Transverse colon (tissue), 4 donors: Measurements from ENCODE around the gene PZP. TPM values are rescaled to one million over a fixed set of nuclear protein-coding genes. Genes with fewer than 3 reads are reported as not detected.

Experiments used
- DNase-seq: peaks from one replicate; pipeline ENCODE4 v3.0.0-alpha.2; 2019
- H3K27ac ChIP-seq, 4 donors: fragments of 200-600 bp; sonication (generic); 2 replicates each; pipeline ENCODE4 v1.5.1; 2016 to 2018; ENCODE audit warnings: inconsistent platforms in 4 of 4
- H3K27me3 ChIP-seq: fragments of 200-600 bp; sonication (generic); 2 replicates; pipeline ENCODE4 v1.5.1; 2017; ENCODE audit warnings: inconsistent platforms
- H3K36me3 ChIP-seq, 4 donors: fragments of 200-600 bp; sonication (generic); 2 replicates each; pipeline ENCODE4 v1.5.1; 2017 to 2019; ENCODE audit warnings: inconsistent platforms in 4 of 4
- H3K4me1 ChIP-seq, 4 donors: fragments of 200-600 bp; sonication (generic); 2 replicates each; pipeline ENCODE4 v1.5.1; 2017 to 2020; ENCODE audit warnings: inconsistent platforms in 4 of 4
- H3K4me3 ChIP-seq, 4 donors: fragments of 200-600 bp; sonication (generic); 1 replicate in 1 of 4; 2 replicates in 3 of 4; pipeline versions ENCODE4 v1.5.1 to v1.6.1; 2017 to 2019; ENCODE audit warnings: inconsistent platforms in 4 of 4
- H3K9me3 ChIP-seq, 2 donors: fragments of 200-600 bp; sonication (generic); 2 replicates each; pipeline ENCODE4 v1.5.1; 2017 to 2019; ENCODE audit warnings: inconsistent platforms in 2 of 2
- CTCF ChIP-seq, 5 experiments: fragments of 200-600 bp in 3 of 5; fragments of 450-650 bp in 2 of 5; sonication (generic) in 3 of 5; IDR thresholded peaks; 1 replicate in 2 of 5; 2 replicates in 3 of 5; pipeline ENCODE4 v1.5.1; 2016 to 2017; ENCODE audit warnings: antibody characterized with exemption in 5 of 5, inconsistent platforms in 3 of 5, mild to moderate bottlenecking in 2 of 5, moderate library complexity in 1 of 5
- EP300 ChIP-seq: sonication (generic); formaldehyde crosslinking; IDR thresholded peaks from one replicate; pipeline ENCODE4 v1.6.1; 2017; ENCODE audit warnings: antibody characterized with exemption, low read depth
- POLR2A ChIP-seq: fragments of 450-650 bp; IDR thresholded peaks from one replicate; pipeline ENCODE4 v1.6.1; 2016; ENCODE audit warnings: antibody characterized with exemption, mild to moderate bottlenecking, moderate library complexity
- POLR2AphosphoS5 ChIP-seq, 3 donors: sonication (generic); formaldehyde crosslinking; IDR thresholded peaks; one replicate each; pipeline ENCODE4 v1.6.1; 2016; ENCODE audit warnings: antibody characterized with exemption in 3 of 3
- WGBS, 2 donors: methylation state at CpG; one replicate each; pipeline ENCODE4 v1.1.5; 2018; ENCODE audit warnings: low coverage in 1 of 2; 5-methylcytosine and 5-hydroxymethylcytosine counted together
- in situ Hi-C, 4 donors: fragments of 200-750 bp; cut with MboI; loops; one replicate each; pipeline versions ENCODE4 v1.15.0 to v1.15.1; 2017; ENCODE audit warnings: low sequenced_read_pairs in 3 of 4, low pct_ligation_motif_present in 1 of 4, low pct_unique_long_range_greater_than_20kb in 1 of 4
- intact Hi-C: fragments of 100-400 bp; cut with DNase I; formaldehyde crosslinking; loops from one replicate; pipeline ENCODE4 v1.15.1; 2023; ENCODE audit warnings: low total_unique reads
- total RNA-seq, 4 donors: library from RNA; depleted of rRNA; stranded (reverse); fragments of >200 nt; gene quantifications; one replicate each; pipeline ENCODE4 v1.1.0, GENCODE V29; 2016

The PZP gene
- total RNA-seq, result not detected

- Histone ChIP-seq H3K4me1 (no peaks in the 10 kb centered on the region), H3K36me3 (no peaks in the 10 kb centered on the region), H3K9me3 (no peaks in the 10 kb centered on the region), H3K4me3 (no peak within 1 kb of the TSS), H3K27ac (no peak within 1 kb of the TSS), H3K27me3 (no peaks in the 10 kb centered on the region)
- TF ChIP-seq POLR2AphosphoS5 (IDR thresholded peaks at IDR 0.05) (no peak), EP300 (no peak), POLR2A (no peak), CTCF (IDR thresholded peaks at IDR 0.05) (no peak)
- intact Hi-C loops (no loop called here), in situ Hi-C loops (no loop called here)
- 69 to 71% methylated on average over 2 to 3 of the region's 3 CpGs for WGBS, 2 donors
- DNase-seq, result no peak
Measured at GRCh38 chr12:9208229-9208628, at the start of gene PZP. Gene PZP, minus strand, starts transcription at chr12:9208395. Its CDS starts 54 bp downstream, at chr12:9208341.

GRCh38 chr12:9256758-9257405 is 48.7 kb upstream of the PZP start:
- Histone ChIP-seq H3K36me3 (no peaks in the 10 kb centered on the region), H3K27ac (no peak overlapping the region), H3K4me3 (no peak overlapping the region), H3K4me1 (no peaks in the 10 kb centered on the region), H3K9me3 (no peaks in the 10 kb centered on the region), H3K27me3 (no peaks in the 10 kb centered on the region)
- WGBS, 2 donors, result 50 to 57% methylated on average over 1 of the region's 1 CpG
- in situ Hi-C loops (no loop called here), intact Hi-C loops (no loop called here)
- DNase-seq, result no peak
- TF ChIP-seq POLR2AphosphoS5 (IDR thresholded peaks at IDR 0.05), result no peak
- TF ChIP-seq EP300, result no peak
- TF ChIP-seq CTCF (IDR thresholded peaks at IDR 0.05), result no peak
- no peak for TF ChIP-seq POLR2A

GRCh38 chr12:9256341-9256740 is 48.1 kb upstream of the PZP start:
- intact Hi-C loops (no loop called here), in situ Hi-C loops (no loop called here)

DNA sequence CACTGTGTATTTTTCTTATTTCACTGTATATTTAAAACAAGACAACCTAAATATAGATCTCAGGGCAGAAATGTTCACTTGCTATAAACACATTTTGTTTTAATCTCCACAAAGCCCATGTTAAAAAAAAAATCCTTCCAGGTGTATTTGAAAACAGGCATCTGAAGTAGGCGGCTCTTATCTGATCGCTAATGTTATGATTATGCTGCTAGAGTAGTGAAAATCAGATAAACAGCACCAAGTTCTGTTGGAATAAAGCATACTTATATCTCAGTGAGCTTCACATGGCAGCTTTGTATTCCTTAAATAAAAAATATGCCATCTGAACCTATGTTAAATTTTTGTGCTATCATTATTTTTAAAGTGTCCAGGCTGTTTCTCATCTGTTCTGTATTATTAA is 47.6 kb upstream of the PZP start:
- WGBS, 2 donors, result 62 to 86% methylated on average over 2 of the region's 2 CpGs

More at GRCh38 chr12:9256341-9256740, 48.1 kb upstream of the PZP start:
- Histone ChIP-seq H3K9me3 (no peaks in the 10 kb centered on the region), H3K27ac (no peak overlapping the region), H3K27me3 (no peaks in the 10 kb centered on the region), H3K36me3 (no peaks in the 10 kb centered on the region), H3K4me3 (no peak overlapping the region), H3K4me1 (no peaks in the 10 kb centered on the region)
- no peak for DNase-seq
- TF ChIP-seq EP300, result no peak
- TF ChIP-seq CTCF (IDR thresholded peaks at IDR 0.05), result no peak
- no peak for TF ChIP-seq POLR2AphosphoS5 (IDR thresholded peaks at IDR 0.05)
- TF ChIP-seq POLR2A, result no peak

More for the DNA sequence above, 47.6 kb upstream of the PZP start:
- Histone ChIP-seq H3K27me3 (no peaks in the 10 kb centered on the region), H3K27ac (no peak overlapping the region), H3K4me1 (no peaks in the 10 kb centered on the region), H3K9me3 (no peaks in the 10 kb centered on the region), H3K4me3 (no peak overlapping the region), H3K36me3 (no peaks in the 10 kb centered on the region)
- no peak for DNase-seq
- in situ Hi-C loops, result no loop called here
- intact Hi-C loops, result no loop called here
- TF ChIP-seq CTCF (IDR thresholded peaks at IDR 0.05) (no peak), POLR2A (no peak), POLR2AphosphoS5 (IDR thresholded peaks at IDR 0.05) (no peak), EP300 (no peak)
